Cortex of kidney (tissue), 1 donor: ENCODE measurements around the gene KRTAP9-4.
"Not testable (repeated sequence)": the region's sequence is repeated elsewhere in the genome, so short reads cannot be mapped to it uniquely, and the experiment has no call there.

ENCODE experiments used
- DNase-seq: peaks from one replicate; lab custom pipeline; 2025; lab: John Stamatoyannopoulos, UW

The KRTAP9-4 gene, protein sequence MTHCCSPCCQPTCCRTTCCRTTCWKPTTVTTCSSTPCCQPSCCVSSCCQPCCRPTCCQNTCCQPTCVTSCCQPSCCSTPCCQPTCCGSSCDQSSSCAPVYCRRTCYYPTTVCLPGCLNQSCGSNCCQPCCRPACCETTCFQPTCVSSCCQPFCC

DNA sequence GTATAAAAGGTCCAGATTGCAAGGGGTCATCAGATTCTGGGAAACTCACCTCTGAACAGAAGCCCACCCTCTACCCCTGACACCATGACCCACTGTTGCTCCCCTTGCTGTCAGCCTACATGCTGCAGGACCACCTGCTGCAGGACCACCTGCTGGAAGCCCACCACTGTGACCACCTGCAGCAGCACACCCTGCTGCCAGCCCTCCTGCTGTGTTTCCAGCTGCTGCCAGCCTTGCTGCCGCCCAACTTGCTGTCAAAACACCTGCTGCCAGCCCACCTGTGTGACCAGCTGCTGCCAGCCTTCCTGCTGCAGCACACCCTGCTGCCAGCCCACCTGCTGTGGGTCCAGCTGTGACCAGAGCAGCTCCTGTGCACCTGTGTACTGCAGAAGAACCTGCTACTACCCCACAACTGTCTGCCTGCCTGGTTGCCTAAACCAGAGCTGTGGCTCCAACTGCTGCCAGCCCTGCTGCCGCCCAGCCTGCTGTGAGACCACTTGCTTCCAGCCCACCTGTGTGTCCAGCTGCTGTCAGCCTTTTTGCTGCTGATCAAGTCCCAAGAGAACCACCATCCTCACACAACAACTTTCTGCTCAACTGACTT is at the start of gene KRTAP9-4:
Gene KRTAP9-4, plus strand, starts transcription at position 51 of the 604 bp plus-strand sequence. Its CDS starts 34 bp downstream, at position 85.
- DNase-seq = not testable (repeated sequence)

DNA sequence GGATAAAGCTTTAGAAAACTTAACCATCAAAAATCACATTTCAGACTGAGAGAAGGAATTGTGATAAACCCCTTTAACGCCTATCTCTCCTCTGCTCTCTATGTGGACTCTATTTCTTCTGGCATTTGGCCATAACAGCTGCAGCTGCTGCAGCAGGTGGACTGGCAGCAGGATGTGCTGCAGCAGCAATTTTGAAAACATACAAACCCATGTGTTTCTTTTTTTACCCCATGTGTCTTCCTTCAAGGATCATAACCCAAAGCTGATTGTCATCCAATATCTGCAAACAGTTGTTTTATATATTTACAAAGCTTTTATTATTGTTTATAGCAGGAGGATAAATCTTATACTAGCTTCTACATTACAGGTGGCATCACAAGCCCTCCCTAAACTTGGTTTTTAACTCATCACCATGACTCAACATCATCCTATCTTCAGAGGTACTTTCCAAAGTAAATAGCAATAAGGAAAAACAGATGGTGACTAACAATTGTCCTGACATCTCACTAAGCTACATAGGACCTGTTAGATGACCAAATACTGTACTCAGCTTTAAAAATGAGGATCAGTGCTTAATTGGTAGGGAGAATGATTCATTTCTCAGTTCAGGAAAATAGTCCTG is 37.5 kb upstream of the KRTAP9-4 start:
- DNase-seq = no peak

DNA sequence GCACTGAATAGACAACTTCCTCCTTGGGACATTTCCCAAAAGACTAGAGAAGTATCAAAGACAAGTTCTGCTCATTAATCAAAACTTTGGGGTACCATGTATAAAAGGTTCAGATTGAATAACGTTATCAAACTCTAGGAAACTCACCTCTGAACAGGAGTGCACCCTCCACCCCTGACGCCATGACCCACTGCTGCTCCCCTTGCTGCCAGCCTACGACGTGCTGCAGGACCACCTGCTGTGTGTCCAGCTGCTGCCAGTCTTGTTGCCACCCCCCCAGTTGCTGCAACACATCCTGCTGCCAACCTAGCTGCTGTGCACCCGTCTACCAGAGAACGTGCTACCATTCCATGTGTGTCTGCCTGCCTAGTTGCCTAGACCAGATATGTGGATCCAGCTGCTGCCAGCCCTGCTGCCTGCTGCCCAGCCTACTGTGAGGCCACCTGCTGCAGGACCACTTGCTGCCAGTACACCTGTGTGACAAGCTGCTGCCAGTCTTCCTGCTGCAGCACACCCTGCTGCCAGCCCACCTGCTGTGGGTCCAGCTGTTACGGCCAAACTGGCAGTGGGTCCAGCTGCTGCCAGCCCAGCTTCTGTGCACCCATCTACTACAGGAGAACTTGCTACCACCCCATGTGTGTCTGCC is 36.8 kb upstream of the KRTAP9-4 start:
- no peak for DNase-seq

DNA sequence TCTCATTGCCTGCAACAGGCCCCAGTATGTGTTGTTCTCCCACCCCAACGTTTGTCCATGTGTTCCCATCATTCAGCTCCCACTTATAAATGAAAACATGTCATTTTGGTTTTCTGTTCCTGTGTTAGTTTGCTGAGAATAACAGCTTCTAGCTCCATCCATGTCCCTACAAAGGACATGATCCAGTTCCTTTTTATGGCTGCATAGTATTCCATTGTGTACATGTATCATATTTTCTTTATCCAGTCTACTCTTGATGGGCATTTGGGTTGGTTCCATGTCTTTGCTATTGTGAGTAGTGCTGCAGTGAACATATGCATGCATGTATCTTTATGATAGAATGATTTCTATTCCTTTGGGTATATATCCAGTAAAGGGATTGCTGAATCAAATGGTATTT is 33.8 kb upstream of the KRTAP9-4 start:
- no peak for DNase-seq

- no peak for DNase-seq
Observed at GRCh38 chr17:41223821-41224220, 25.7 kb upstream of the KRTAP9-4 start.

- DNase-seq = no peak
Observed at GRCh38 chr17:41226051-41226450, 23.4 kb upstream of the KRTAP9-4 start.

DNA sequence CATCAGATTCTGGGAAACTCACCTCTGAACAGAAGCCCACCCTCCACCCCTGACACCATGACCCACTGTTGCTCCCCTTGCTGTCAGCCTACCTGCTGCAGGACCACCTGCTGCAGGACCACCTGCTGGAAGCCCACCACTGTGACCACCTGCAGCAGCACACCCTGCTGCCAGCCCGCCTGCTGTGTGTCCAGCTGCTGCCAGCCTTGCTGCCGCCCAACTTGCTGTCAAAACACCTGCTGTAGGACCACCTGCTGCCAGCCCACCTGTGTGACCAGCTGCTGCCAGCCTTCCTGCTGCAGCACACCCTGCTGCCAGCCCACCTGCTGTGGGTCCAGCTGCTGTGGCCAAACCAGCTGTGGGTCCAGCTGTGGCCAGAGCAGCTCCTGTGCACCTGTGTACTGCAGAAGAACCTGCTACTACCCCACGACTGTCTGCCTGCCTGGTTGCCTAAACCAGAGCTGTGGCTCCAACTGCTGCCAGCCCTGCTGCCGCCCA is 22.8 kb upstream of the KRTAP9-4 start, which contains the start of gene KRTAP9-2:
Gene KRTAP9-2, plus strand, starts transcription at position 51 of the 498 bp plus-strand sequence. Its CDS starts 7 bp downstream, at position 58.
- DNase-seq = not testable (repeated sequence)

DNA sequence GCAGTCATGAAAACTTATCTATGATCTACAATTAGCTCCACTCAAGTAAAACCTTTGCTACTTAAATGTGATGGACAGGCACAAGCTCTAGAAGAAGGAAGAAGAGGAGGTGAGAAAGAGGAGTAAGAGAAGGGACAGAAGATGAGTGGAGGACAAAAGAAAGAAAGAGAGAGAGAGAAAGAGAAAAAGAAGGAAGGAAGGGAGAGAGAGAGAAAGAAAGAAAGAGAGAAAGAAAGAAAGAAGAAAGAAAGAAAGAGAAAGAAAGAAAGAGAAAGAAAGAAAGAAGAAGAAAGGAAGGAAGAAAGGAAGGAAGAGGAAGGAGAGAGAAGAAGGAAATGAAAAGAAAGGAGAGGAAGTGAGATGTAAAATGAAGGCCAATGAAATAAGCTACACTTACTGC is 19.4 kb upstream of the KRTAP9-4 start:
- no peak for DNase-seq

DNA sequence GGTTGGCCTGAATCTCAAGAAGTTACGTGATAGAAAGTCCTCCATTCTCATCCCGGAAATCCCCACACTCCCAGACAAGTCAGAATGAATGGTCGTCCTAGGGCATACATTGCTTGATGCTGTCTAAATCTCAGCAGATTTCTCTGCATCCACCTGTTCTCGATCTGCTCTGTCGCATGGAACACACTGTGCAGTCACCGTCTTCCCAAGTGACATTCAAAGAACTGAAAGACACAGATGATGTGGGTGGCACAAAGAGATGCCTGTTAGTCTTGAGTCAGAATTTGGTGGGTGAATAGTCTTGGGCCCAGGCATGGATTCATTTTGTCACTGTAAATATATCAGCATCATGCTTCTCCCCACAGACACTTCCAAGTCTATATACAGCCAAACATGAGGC is 17.8 kb upstream of the KRTAP9-4 start:
- no peak for DNase-seq

DNA sequence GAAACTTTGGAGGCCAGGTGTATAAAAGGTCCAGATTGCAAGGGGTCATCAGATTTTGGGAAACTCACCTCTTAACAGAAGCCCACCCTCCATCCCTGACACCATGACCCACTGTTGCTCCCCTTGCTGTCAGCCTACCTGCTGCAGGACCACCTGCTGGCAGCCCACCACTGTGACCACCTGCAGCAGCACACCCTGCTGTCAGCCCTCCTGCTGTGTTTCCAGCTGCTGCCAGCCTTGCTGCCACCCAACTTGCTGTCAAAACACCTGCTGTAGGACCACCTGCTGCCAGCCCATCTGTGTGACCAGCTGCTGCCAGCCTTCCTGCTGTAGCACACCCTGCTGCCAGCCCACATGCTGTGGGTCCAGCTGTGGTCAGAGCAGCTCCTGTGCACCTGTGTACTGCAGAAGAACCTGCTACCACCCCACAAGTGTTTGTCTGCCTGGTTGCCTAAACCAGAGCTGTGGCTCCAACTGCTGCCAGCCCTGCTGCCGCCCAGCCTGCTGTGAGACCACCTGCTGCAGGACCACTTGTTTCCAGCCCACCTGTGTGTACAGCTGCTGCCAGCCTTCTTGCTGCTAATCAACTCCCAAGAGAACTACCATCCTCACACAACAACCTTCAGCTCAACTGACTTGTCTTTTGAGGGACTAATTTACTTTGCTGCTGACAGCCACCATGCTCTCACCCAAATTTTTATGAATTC is 16.9 kb upstream of the KRTAP9-4 start, which contains the start of gene KRTAP9-3:
Gene KRTAP9-3, plus strand, starts transcription at position 51 of the 707 bp plus-strand sequence. Its CDS starts 53 bp downstream, at position 104.
- DNase-seq = not testable (repeated sequence)

- DNase-seq = not testable (repeated sequence)
Observed at GRCh38 chr17:41237116-41237515, 12.4 kb upstream of the KRTAP9-4 start.

DNA sequence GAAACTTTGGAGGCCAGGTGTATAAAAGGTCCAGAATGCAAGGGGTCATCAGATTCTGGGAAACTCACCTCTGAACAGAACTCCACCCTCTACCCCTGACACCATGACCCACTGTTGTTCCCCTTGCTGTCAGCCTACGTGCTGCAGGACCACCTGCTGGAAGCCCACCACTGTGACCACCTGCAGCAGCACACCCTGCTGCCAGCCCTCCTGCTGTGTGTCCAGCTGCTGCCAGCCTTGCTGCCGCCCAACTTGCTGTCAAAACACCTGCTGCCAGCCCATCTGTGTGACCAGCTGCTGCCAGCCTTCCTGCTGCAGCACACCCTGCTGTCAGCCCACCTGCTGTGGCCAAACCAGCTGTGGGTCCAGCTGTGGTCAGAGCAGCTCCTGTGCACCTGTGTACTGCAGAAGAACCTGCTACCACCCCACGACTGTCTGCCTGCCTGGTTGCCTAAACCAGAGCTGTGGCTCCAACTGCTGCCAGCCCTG is 11.5 kb upstream of the KRTAP9-4 start, which contains the start of gene KRTAP9-8:
Gene KRTAP9-8, plus strand, starts transcription at position 51 of the 489 bp plus-strand sequence. Its CDS starts 53 bp downstream, at position 104.
- not testable (repeated sequence) for DNase-seq

GRCh38 chr17:41246995-41247787 is 2.3 kb upstream of the KRTAP9-4 start:
- DNase-seq = not testable (repeated sequence)

DNA sequence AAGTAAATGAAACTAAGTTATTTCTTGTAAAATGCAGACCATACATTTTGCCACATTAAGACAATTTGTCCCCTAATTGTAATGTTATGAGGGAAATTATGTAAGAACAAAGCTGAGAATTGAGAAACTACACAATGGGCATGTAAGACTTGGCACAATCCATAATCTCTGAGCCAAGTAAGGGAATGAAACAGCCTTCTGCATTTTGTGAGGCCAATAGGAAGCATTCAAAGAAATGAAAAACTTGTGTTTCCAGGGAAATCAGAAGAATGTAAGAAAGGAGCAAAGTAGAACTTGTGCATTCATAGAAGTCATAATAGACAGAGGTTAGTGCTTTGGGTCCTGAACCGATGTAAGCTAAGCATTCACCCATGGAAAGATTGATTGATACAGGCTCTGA is 1.8 kb downstream of the KRTAP9-4 start:
- no peak for DNase-seq

- no peak for DNase-seq
Observed at GRCh38 chr17:41254861-41255260, 5.4 kb downstream of the KRTAP9-4 start.

DNA sequence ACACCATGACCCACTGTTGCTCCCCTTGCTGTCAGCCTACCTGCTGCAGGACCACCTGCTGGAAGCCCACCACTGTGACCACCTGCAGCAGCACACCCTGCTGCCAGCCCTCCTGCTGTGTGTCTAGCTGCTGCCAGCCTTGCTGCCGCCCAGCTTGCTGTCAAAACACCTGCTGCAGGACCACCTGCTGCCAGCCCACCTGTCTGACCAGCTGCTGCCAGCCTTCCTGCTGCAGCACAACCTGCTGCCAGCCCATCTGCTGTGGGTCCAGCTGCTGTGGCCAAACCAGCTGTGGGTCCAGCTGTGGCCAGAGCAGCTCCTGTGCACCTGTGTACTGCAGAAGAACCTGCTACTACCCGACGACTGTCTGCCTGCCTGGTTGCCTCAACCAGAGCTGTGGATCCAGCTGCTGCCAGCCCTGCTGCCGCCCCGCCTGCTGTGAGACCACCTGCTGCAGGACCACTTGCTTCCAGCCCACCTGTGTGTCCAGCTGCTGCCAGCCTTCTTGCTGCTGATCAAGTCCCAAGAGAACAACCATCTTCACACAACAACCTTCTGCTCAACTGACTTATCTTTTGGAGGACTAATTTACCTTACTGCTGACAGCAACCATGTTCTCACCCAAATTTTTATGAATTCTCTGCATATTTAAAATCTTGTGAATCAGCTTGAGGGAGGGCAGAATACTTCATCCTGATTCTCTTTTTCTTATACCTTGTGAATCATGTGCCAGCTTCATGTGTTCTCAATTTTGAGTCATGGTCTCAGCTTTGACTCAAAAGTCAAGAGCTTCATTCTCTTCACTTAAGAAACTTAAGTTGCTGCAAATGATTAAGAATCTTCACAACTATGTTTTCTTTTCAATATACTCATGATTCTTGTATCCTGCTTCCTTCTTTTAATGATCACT is 6.1 kb downstream of the KRTAP9-4 start, which contains the start of gene KRTAP9-9:
Gene KRTAP9-9, plus strand, starts transcription at position 4 of the 910 bp plus-strand sequence.
- not testable (repeated sequence) for DNase-seq

DNA sequence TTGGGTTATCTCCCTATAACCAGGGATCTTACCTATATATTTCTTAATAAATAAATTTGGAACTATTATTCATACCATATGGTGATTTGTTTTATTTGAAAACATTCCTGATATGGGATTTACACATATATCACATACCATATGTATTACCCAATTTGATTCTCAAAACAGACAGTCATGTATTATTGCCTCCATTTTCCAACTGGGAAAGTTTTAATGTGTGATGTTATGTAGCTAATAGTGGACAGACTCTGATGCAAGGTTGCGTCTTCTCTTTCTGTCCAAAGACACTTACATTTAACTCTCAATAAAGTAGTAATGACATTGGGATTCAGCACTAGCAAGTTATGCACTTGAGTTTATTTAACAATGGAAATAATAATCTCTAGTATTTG is 6.8 kb downstream of the KRTAP9-4 start:
- no peak for DNase-seq

- no peak for DNase-seq
Observed at GRCh38 chr17:41258406-41258805, 8.9 kb downstream of the KRTAP9-4 start.

- DNase-seq = no peak
Observed at GRCh38 chr17:41263212-41263611, 13.7 kb downstream of the KRTAP9-4 start.
